ENCODE data around the gene NPNT. TPM values are rescaled to one million over a fixed set of nuclear protein-coding genes. Genes with fewer than 3 reads are reported as not detected.

Gene NPNT
- total RNA-seq, 1 experiment from 2014 or later = 0.20 TPM

DNA sequence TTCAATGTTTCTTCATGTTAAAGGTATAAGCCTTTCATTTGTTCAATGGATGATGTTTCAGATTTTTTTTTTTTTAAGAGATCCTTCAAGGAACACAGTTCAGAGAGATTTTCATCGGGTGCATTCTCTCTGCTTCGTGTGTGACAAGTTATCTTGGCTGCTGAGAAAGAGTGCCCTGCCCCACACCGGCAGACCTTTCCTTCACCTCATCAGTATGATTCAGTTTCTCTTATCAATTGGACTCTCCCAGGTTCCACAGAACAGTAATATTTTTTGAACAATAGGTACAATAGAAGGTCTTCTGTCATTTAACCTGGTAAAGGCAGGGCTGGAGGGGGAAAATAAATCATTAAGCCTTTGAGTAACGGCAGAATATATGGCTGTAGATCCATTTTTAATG is 75.8 kb downstream of the NPNT start:
- H3K4me3 ChIP-seq = no peak overlapping the region
- H4K20me1 ChIP-seq (ENCODE audit: insufficient read depth) = no peaks in the 10 kb centered on the region
- intact Hi-C loops (cut with micrococcal nuclease; ENCODE audit: unreplicated experiment) = no loop called here
- no peaks in the 10 kb centered on the region for H3K9me2 ChIP-seq (ENCODE audit: insufficient read depth)
- no peak for DNase-seq
- H3K4me2 ChIP-seq = no peak overlapping the region
- H3K4me1 ChIP-seq (replicated peaks; ENCODE audit: insufficient read depth) = 0 out of 2 replicates have a peak, but pooled peaks cover 3% of the 10 kb centered on the region
- no peak overlapping the region for H3K27ac ChIP-seq
- H3K9me3 ChIP-seq (ENCODE audit: insufficient read depth, low read depth) = no peaks in the 10 kb centered on the region
- ChIA-PET CTCF (no interaction called here), POLR2A (ENCODE audit: unreplicated experiment) (no interaction called here)
- H2AFZ ChIP-seq = no peak overlapping the region
- H3F3A ChIP-seq (ENCODE audit: insufficient read depth, low read depth) = no peaks in the 10 kb centered on the region
- H3K79me2 ChIP-seq (ENCODE audit: low read depth) = no peaks in the 10 kb centered on the region
- no peaks in the 10 kb centered on the region for H3K36me3 ChIP-seq (ENCODE audit: low read depth)
- no TSS peak for BruUV-seq (replicated peaks)
- H3K27me3 ChIP-seq (ENCODE audit: insufficient read depth, low read depth) = no peaks in the 10 kb centered on the region
- TF ChIP-seq EZH2 (IDR thresholded peaks at IDR 0.05; ENCODE audit: low read depth) = no peak
- TF ChIP-seq CTCF (conservative IDR thresholded peaks at IDR 0.05) = no peak

DNA sequence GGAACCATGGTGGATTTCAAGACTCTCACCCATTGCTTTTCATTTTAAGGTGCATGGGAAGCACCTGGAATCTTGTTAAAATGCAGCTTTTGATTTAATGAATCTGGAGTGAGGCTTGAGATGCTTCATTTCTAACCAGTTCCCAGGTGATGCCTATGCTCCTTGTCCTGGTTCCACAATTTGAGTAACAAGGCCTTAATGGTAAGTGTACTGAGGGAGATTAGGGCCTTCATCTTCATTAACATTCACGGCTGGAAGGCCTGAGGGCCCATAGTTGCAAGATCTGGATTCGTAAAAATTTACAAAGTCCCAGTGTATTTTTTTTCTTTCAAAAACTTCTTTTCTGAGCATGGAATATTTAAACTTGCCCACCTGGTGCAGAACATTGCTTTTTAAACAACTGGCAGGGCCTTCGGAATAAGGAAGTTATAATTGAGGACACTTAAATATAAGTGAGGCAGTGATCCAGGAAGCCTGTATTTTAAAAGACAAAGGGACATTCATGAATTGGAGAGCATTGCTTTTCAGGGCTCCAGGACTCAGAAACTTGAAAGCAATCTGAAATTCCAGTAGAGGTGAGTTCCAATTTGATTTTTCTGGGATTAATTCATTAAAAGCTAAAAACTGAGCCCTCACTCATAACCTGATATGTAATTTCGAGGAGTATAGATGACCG is 77.8 kb downstream of the NPNT start:
- H3K4me1 ChIP-seq (replicated peaks; ENCODE audit: insufficient read depth) = no peaks in the 10 kb centered on the region
- POLR2A ChIA-PET (ENCODE audit: unreplicated experiment) = no interaction called here
- no peak overlapping the region for H2AFZ ChIP-seq
- no peaks in the 10 kb centered on the region for H3K9me3 ChIP-seq (ENCODE audit: insufficient read depth, low read depth)
- DNase-seq = no peak
- H3K9me2 ChIP-seq (ENCODE audit: insufficient read depth) = no peaks in the 10 kb centered on the region
- no peak overlapping the region for H3K4me3 ChIP-seq
- CTCF ChIA-PET = no interaction called here
- no peak overlapping the region for H3K27ac ChIP-seq
- no peaks in the 10 kb centered on the region for H3K36me3 ChIP-seq (ENCODE audit: low read depth)
- no peaks in the 10 kb centered on the region for H3K27me3 ChIP-seq (ENCODE audit: insufficient read depth, low read depth)
- no TSS peak for BruUV-seq (replicated peaks)
- no peak overlapping the region for H3K4me2 ChIP-seq
- no peak for TF ChIP-seq CTCF (conservative IDR thresholded peaks at IDR 0.05)
- TF ChIP-seq EZH2 (IDR thresholded peaks at IDR 0.05; ENCODE audit: low read depth) = no peak
- intact Hi-C loops (cut with micrococcal nuclease; ENCODE audit: unreplicated experiment) = no loop called here
- no peaks in the 10 kb centered on the region for H3F3A ChIP-seq (ENCODE audit: insufficient read depth, low read depth)
- H3K79me2 ChIP-seq (ENCODE audit: low read depth) = no peaks in the 10 kb centered on the region
- no peaks in the 10 kb centered on the region for H4K20me1 ChIP-seq (ENCODE audit: insufficient read depth)

GRCh38 chr4:105976915-105977314 is 81.6 kb downstream of the NPNT start:
- H3K9me3 ChIP-seq (ENCODE audit: insufficient read depth, low read depth) = no peaks in the 10 kb centered on the region
- no peak overlapping the region for H3K4me3 ChIP-seq
- POLR2A ChIA-PET (ENCODE audit: unreplicated experiment) = no interaction called here
- no peaks in the 10 kb centered on the region for H3K79me2 ChIP-seq (ENCODE audit: low read depth)
- no peaks in the 10 kb centered on the region for H3K27me3 ChIP-seq (ENCODE audit: insufficient read depth, low read depth)
- intact Hi-C loops (cut with micrococcal nuclease; ENCODE audit: unreplicated experiment) = no loop called here
- no peak overlapping the region for H3K4me2 ChIP-seq
- H3K27ac ChIP-seq = no peak overlapping the region
- H3K9me2 ChIP-seq (ENCODE audit: insufficient read depth) = no peaks in the 10 kb centered on the region
- no peaks in the 10 kb centered on the region for H3F3A ChIP-seq (ENCODE audit: insufficient read depth, low read depth)
- H2AFZ ChIP-seq = no peak overlapping the region
- no peak for DNase-seq
- no peaks in the 10 kb centered on the region for H4K20me1 ChIP-seq (ENCODE audit: insufficient read depth)
- H3K4me1 ChIP-seq (replicated peaks; ENCODE audit: insufficient read depth) = no peaks in the 10 kb centered on the region
- no peak for TF ChIP-seq EZH2 (IDR thresholded peaks at IDR 0.05; ENCODE audit: low read depth)
- CTCF ChIA-PET = no interaction called here
- H3K36me3 ChIP-seq (ENCODE audit: low read depth) = no peaks in the 10 kb centered on the region
- BruUV-seq (replicated peaks) = no TSS peak
